ENCODE data around the gene IPO9. TPM values are rescaled to one million over a fixed set of nuclear protein-coding genes. Genes with fewer than 3 reads are reported as not detected.
A peak's percentile ranks its signal among the peaks of the same experiment; 100 is the strongest.

IPO9 gene
- total RNA-seq, 4 donors from 2014 or later, result 2.0 to 13.0 (median 7.9) TPM

GRCh38 chr1:201792534-201793305, 36.2 kb upstream of the IPO9 start:
- in situ Hi-C loops (cut with MboI; ENCODE audit: low pct_ligation_motif_present in 1 of 4, low pct_unique_long_range_greater_than_20kb in 1 of 4, low sequenced_read_pairs in 3 of 4), result loop anchor here in 2 of 4 donors (5.0 to 25.0 kb wide), 2 partner anchors 85 to 230 kb away; no protein-coding TSS in a partner anchor
- peak; percentile 78 for DNase-seq
- TF ChIP-seq CTCF (IDR thresholded peaks at IDR 0.05) (peak; percentile 93 to 98 (median 96)), POLR2AphosphoS5 (IDR thresholded peaks at IDR 0.05) (no peak)
- Histone ChIP-seq H3K27me3 (no peaks in the 10 kb centered on the region), H3K9me3 (no peaks in the 10 kb centered on the region), H3K36me3 (peaks cover 0 to 32% (median 14%) of the 10 kb centered on the region in 4 donors), H3K4me3 (no peak overlapping the region), H3K4me1 (peaks cover 13 to 33% (median 19%) of the 10 kb centered on the region in 4 donors), H3K27ac (peak overlapping the region; percentile 57 to 81 (median 74))
- WGBS, 2 donors (ENCODE audit: low coverage in 1 of 2), result 54 to 65% methylated on average over 7 to 9 of the region's 9 CpGs
- intact Hi-C loops (cut with DNase I; ENCODE audit: low total_unique reads), result loop anchor here (2.0 to 10.0 kb wide), 3 partner anchors 82 to 262 kb away; no protein-coding TSS in a partner anchor

GRCh38 chr1:201793306-201793925, 35.5 kb upstream of the IPO9 start:
- WGBS, 2 donors (ENCODE audit: low coverage in 1 of 2), result 74 to 100% methylated on average over 1 to 11 of the region's 11 CpGs
- no peaks in the 10 kb centered on the region for H3K9me3 ChIP-seq
- intact Hi-C loops (cut with DNase I; ENCODE audit: low total_unique reads), result loop anchor here (2.0 to 10.0 kb wide), 3 partner anchors 83 to 263 kb away; no protein-coding TSS in a partner anchor
- in situ Hi-C loops (cut with MboI; ENCODE audit: low pct_ligation_motif_present in 1 of 4, low pct_unique_long_range_greater_than_20kb in 1 of 4, low sequenced_read_pairs in 3 of 4), result loop anchor here in 2 of 4 donors (5.0 to 25.0 kb wide), 2 partner anchors 86 to 231 kb away; no protein-coding TSS in a partner anchor
- TF ChIP-seq CTCF (IDR thresholded peaks at IDR 0.05), result peak in 1 of 5 experiments; percentile 5
- TF ChIP-seq POLR2A (IDR thresholded peaks at IDR 0.05), result no peak
- TF ChIP-seq POLR2AphosphoS5 (IDR thresholded peaks at IDR 0.05), result no peak
- TF ChIP-seq EP300 (IDR thresholded peaks at IDR 0.05; ENCODE audit: low read depth), result no peak
- peaks cover 0 to 29% (median 14%) of the 10 kb centered on the region in 4 donors for H3K36me3 ChIP-seq
- H3K4me1 ChIP-seq, result peaks cover 13 to 33% (median 19%) of the 10 kb centered on the region in 4 donors
- no peak overlapping the region for H3K4me3 ChIP-seq
- no peak overlapping the region for H3K27ac ChIP-seq
- H3K27me3 ChIP-seq, result no peaks in the 10 kb centered on the region
- DNase-seq, result no peak

GRCh38 chr1:201795066-201795465, 33.9 kb upstream of the IPO9 start:
- in situ Hi-C loops (cut with MboI; ENCODE audit: low pct_ligation_motif_present in 1 of 4, low pct_unique_long_range_greater_than_20kb in 1 of 4, low sequenced_read_pairs in 3 of 4), result loop anchor here in 2 of 4 donors (5.0 to 25.0 kb wide), 2 partner anchors 233 kb away; no protein-coding TSS in a partner anchor
- TF ChIP-seq CTCF (IDR thresholded peaks at IDR 0.05), result peak in 3 of 5 experiments; percentile 13 to 17 (median 16)
- no peak for TF ChIP-seq EP300 (IDR thresholded peaks at IDR 0.05; ENCODE audit: low read depth)
- TF ChIP-seq POLR2AphosphoS5 (IDR thresholded peaks at IDR 0.05), result no peak
- no peak for TF ChIP-seq POLR2A (IDR thresholded peaks at IDR 0.05)
- no peaks in the 10 kb centered on the region for H3K9me3 ChIP-seq
- peaks cover 13 to 29% (median 19%) of the 10 kb centered on the region in 4 donors for H3K4me1 ChIP-seq
- DNase-seq, result no peak
- intact Hi-C loops (cut with DNase I; ENCODE audit: low total_unique reads), result loop anchor here (10.0 kb wide), 1 partner anchor 230 kb away; no protein-coding TSS in a partner anchor
- H3K27ac ChIP-seq, result no peak overlapping the region
- H3K4me3 ChIP-seq, result no peak overlapping the region
- H3K36me3 ChIP-seq, result peaks cover 0 to 29% (median 12%) of the 10 kb centered on the region in 4 donors
- no peaks in the 10 kb centered on the region for H3K27me3 ChIP-seq
- WGBS, 2 donors (ENCODE audit: low coverage in 1 of 2), result 63% methylated on average over 3 of the region's 3 CpGs

- Histone ChIP-seq H3K36me3 (peaks cover 0 to 28% (median 13%) of the 10 kb centered on the region in 4 donors), H3K27me3 (no peaks in the 10 kb centered on the region), H3K4me1 (no peaks in the 10 kb centered on the region), H3K4me3 (no peak overlapping the region), H3K27ac (no peak overlapping the region), H3K9me3 (no peaks in the 10 kb centered on the region)
- no peak for TF ChIP-seq POLR2AphosphoS5 (IDR thresholded peaks at IDR 0.05)
- TF ChIP-seq EP300 (IDR thresholded peaks at IDR 0.05; ENCODE audit: low read depth), result no peak
- no peak for DNase-seq
- in situ Hi-C loops (cut with MboI; ENCODE audit: low pct_ligation_motif_present in 1 of 4, low pct_unique_long_range_greater_than_20kb in 1 of 4, low sequenced_read_pairs in 3 of 4) (no loop called here), intact Hi-C loops (cut with DNase I; ENCODE audit: low total_unique reads) (no loop called here)
These were observed 28.7 kb upstream of the IPO9 start for GRCh38 chr1:201800246-201800645.
